HCT116 (cell line): ENCODE data around the gene ASIC1. TPM values are rescaled to one million over a fixed set of nuclear protein-coding genes. Genes with fewer than 3 reads are reported as not detected.

Source experiments
- ATAC-seq: fragments of 200-7000 bp; cut with Tn5 transposase; 2 replicates; pipeline ENCODE4 v1.9.1; 2020; ENCODE audit warnings: mild to moderate bottlenecking, moderate library complexity
- BruUV-seq: library from RNA; stranded (reverse); fragments of 400-500 nt; replicated peaks from 2 replicates; lab custom pipeline; 2021; lab: Mats Ljungman, UMichigan
- CTCF ChIA-PET: fragments of 300-600 bp; sonication (Branson Sonifier 250); formaldehyde crosslinking; loops from one replicate; lab custom pipeline; 2021; ENCODE audit warnings: antibody characterized with exemption; lab: Charles Lee
- POLR2A ChIA-PET: fragments of 300-600, 350-600 bp; sonication (Branson Sonifier 250); formaldehyde crosslinking; loops from one replicate; lab custom pipeline; 2021; ENCODE audit warnings: antibody characterized with exemption; lab: Charles Lee
- RAD21 ChIA-PET, 2 experiments: fragments of 300-600 bp; sonication (Branson Sonifier 250); formaldehyde crosslinking; loops; one replicate each; lab custom pipeline; 2023; ENCODE audit warnings: low total read pairs in 2 of 2; ENCODE audit not compliant: uncharacterized antibody in 2 of 2, unreplicated experiment in 2 of 2, low non-redundant PET in 1 of 2; lab: Charles Lee
- DNase-seq: peaks from one replicate; pipeline ENCODE4 v3.0.0-alpha.2; 2010; ENCODE audit warnings: low read depth, low spot score
- H2AFZ ChIP-seq: fragments of 200-600 bp; shearing (Covaris generic), sonication (generic); 2 replicates; pipeline ENCODE4 v1.6.1; 2017; ENCODE audit warnings: low read depth, mixed run types, mixed read lengths, antibody characterized with exemption, low read length; ENCODE audit not compliant: poor library complexity, severe bottlenecking
- H3K27ac ChIP-seq: 2 replicates; pipeline ENCODE4 v1.5.1; 2012; ENCODE audit warnings: low read depth, low read length
- H3K27me3 ChIP-seq: fragments of 200-600 bp; sonication (generic); 2 replicates; pipeline ENCODE4 v1.6.1; 2016; ENCODE audit warnings: mixed run types, low read length, mixed read lengths; ENCODE audit not compliant: insufficient read depth
- H3K36me3 ChIP-seq, 2 experiments: fragments of 200-500 bp in 1 of 2; fragments of 200-600 bp in 1 of 2; sonication (Bioruptor generic) in 1 of 2; sonication (generic) in 1 of 2; 2 replicates each; pipeline versions ENCODE4 v1.5.1 to v1.6.1; 2014 to 2016; ENCODE audit warnings: low read length in 2 of 2, inconsistent platforms in 1 of 2, mixed read lengths in 1 of 2, mixed run types in 1 of 2; ENCODE audit not compliant: insufficient read depth in 2 of 2, control insufficient read depth in 1 of 2
- H3K4me1 ChIP-seq, 2 experiments: fragments of 200-600 bp in 1 of 2; sonication (generic) in 1 of 2; 2 replicates each; pipeline versions ENCODE4 v1.5.1 to v1.6.1; 2012 to 2017; ENCODE audit warnings: low read length in 2 of 2, inconsistent platforms in 1 of 2, mild to moderate bottlenecking in 1 of 2, mixed read lengths in 1 of 2, mixed run types in 1 of 2, moderate library complexity in 1 of 2; ENCODE audit not compliant: insufficient read depth in 2 of 2, control insufficient read depth in 1 of 2
- H3K4me2 ChIP-seq: fragments of 200-600 bp; sonication (generic); 2 replicates; pipeline ENCODE4 v1.6.1; 2017; ENCODE audit warnings: mixed run types, low read length, mixed read lengths
- H3K4me3 ChIP-seq, 2 experiments: fragments of 200-600 bp in 1 of 2; sonication (generic) in 1 of 2; replicated peaks in 1 of 2; 2 replicates each; pipeline ENCODE4 v1.5.1; 2011 to 2016; ENCODE audit warnings: low read length in 2 of 2, control low read depth in 1 of 2, low read depth in 1 of 2, mild to moderate bottlenecking in 1 of 2, mixed read lengths in 1 of 2, mixed run types in 1 of 2
- H3K79me2 ChIP-seq: fragments of 200-600 bp; sonication (generic); 2 replicates; pipeline ENCODE4 v1.6.1; 2017; ENCODE audit warnings: mild to moderate bottlenecking, mixed run types, low read length, moderate library complexity, mixed read lengths; ENCODE audit not compliant: insufficient read depth
- H3K9ac ChIP-seq: fragments of 200-600 bp; sonication (generic); 2 replicates; pipeline ENCODE4 v1.6.1; 2016; ENCODE audit warnings: low read length, mixed read lengths
- H3K9me2 ChIP-seq: fragments of 200-600 bp; sonication (generic), shearing (Covaris generic); 2 replicates; pipeline ENCODE4 v1.6.1; 2017; ENCODE audit warnings: mixed run types, mild to moderate bottlenecking, moderate library complexity; ENCODE audit not compliant: insufficient read depth
- H3K9me3 ChIP-seq, 2 experiments: fragments of 200-500 bp in 1 of 2; fragments of 200-600 bp in 1 of 2; sonication (Bioruptor generic) in 1 of 2; sonication (generic) in 1 of 2; 2 replicates each; pipeline ENCODE4 v1.6.1; 2014 to 2017; ENCODE audit warnings: low read length in 2 of 2, mixed read lengths in 2 of 2, inconsistent platforms in 1 of 2, low read depth in 1 of 2, mild to moderate bottlenecking in 1 of 2, mixed run types in 1 of 2, moderate library complexity in 1 of 2; ENCODE audit not compliant: control insufficient read depth in 1 of 2, insufficient read depth in 1 of 2
- H4K20me1 ChIP-seq: fragments of 200-600 bp; sonication (generic), shearing (Covaris generic); 2 replicates; pipeline ENCODE4 v1.6.1; 2017; ENCODE audit warnings: mixed run types, mild to moderate bottlenecking, moderate library complexity; ENCODE audit not compliant: insufficient read depth
- ATF3 ChIP-seq: IDR thresholded peaks from 2 replicates; pipeline ENCODE4 v1.6.1; 2012
- POLR2AphosphoS5 ChIP-seq: IDR thresholded peaks from 2 replicates; pipeline ENCODE4 v1.6.1; 2011; ENCODE audit warnings: mild to moderate bottlenecking, low read depth, low read length, moderate library complexity
- RAD21 ChIP-seq: IDR thresholded peaks from 2 replicates; pipeline ENCODE4 v1.6.1; 2012; ENCODE audit warnings: low read depth, mild to moderate bottlenecking
- SIN3A ChIP-seq: IDR thresholded peaks from 2 replicates; pipeline ENCODE4 v1.6.1; 2012; ENCODE audit warnings: low read depth
- ZNF274 ChIP-seq: fragments of 200-500 bp; sonication (Bioruptor generic); IDR thresholded peaks from 2 replicates; pipeline ENCODE4 v1.6.1; 2014; ENCODE audit warnings: mild to moderate bottlenecking, low read depth, low read length, inconsistent platforms
- intact Hi-C: fragments of 100-400 bp; cut with micrococcal nuclease; formaldehyde crosslinking; loops from 2 replicates; pipeline ENCODE4 v1.10.0; 2022
- total RNA-seq: library from RNA; stranded (reverse); gene quantifications from one replicate; pipeline ENCODE4 v1.2.1, GENCODE V29; 2021; ENCODE audit not compliant: unreplicated experiment
- TF ChIP-seq, protein P1 (sequence below): IDR thresholded peaks from 2 replicates; pipeline ENCODE4 v1.6.1; 2012; ENCODE audit warnings: low read depth
- TF ChIP-seq, protein P2 (sequence below): IDR thresholded peaks from 2 replicates; pipeline ENCODE4 v1.6.1; 2011; ENCODE audit warnings: mild to moderate bottlenecking, low read length, moderate library complexity; ENCODE audit not compliant: insufficient replicate concordance; ENCODE audit errors: extremely low read depth

Gene ASIC1
- total RNA-seq, 1 experiment from 2014 or later: 28.9 TPM

GRCh38 chr12:50069539-50069938 is 12.1 kb downstream of the ASIC1 start:
- no TSS peak for BruUV-seq
- ATAC-seq (no peak), DNase-seq (no peak)
- H3K4me2 ChIP-seq: no peak overlapping the region
- ChIA-PET CTCF (interaction anchor here (1.0 to 3.3 kb wide), 5 partner anchors 19 to 328 kb away, joined by 3 to 65 read pairs (median 7); partner anchors contain the start of gene TMBIM6), RAD21 (interaction anchor here in 1 of 2 experiments (1.9 kb wide), 1 partner anchor 102 kb away, joined by 6 read pairs; no protein-coding TSS in a partner anchor), POLR2A (no interaction called here)
- 0 out of 4 replicates have a peak, but pooled peaks cover 0 to 2% of the 10 kb centered on the region in 2 experiments for H3K36me3 ChIP-seq
- TF ChIP-seq ZNF274 (no peak), ATF3 (no peak), RAD21 (no peak), POLR2AphosphoS5 (no peak), SIN3A (no peak)
- TF ChIP-seq, protein P1, sequence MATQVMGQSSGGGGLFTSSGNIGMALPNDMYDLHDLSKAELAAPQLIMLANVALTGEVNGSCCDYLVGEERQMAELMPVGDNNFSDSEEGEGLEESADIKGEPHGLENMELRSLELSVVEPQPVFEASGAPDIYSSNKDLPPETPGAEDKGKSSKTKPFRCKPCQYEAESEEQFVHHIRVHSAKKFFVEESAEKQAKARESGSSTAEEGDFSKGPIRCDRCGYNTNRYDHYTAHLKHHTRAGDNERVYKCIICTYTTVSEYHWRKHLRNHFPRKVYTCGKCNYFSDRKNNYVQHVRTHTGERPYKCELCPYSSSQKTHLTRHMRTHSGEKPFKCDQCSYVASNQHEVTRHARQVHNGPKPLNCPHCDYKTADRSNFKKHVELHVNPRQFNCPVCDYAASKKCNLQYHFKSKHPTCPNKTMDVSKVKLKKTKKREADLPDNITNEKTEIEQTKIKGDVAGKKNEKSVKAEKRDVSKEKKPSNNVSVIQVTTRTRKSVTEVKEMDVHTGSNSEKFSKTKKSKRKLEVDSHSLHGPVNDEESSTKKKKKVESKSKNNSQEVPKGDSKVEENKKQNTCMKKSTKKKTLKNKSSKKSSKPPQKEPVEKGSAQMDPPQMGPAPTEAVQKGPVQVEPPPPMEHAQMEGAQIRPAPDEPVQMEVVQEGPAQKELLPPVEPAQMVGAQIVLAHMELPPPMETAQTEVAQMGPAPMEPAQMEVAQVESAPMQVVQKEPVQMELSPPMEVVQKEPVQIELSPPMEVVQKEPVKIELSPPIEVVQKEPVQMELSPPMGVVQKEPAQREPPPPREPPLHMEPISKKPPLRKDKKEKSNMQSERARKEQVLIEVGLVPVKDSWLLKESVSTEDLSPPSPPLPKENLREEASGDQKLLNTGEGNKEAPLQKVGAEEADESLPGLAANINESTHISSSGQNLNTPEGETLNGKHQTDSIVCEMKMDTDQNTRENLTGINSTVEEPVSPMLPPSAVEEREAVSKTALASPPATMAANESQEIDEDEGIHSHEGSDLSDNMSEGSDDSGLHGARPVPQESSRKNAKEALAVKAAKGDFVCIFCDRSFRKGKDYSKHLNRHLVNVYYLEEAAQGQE: no peak
- TF ChIP-seq, protein P2, sequence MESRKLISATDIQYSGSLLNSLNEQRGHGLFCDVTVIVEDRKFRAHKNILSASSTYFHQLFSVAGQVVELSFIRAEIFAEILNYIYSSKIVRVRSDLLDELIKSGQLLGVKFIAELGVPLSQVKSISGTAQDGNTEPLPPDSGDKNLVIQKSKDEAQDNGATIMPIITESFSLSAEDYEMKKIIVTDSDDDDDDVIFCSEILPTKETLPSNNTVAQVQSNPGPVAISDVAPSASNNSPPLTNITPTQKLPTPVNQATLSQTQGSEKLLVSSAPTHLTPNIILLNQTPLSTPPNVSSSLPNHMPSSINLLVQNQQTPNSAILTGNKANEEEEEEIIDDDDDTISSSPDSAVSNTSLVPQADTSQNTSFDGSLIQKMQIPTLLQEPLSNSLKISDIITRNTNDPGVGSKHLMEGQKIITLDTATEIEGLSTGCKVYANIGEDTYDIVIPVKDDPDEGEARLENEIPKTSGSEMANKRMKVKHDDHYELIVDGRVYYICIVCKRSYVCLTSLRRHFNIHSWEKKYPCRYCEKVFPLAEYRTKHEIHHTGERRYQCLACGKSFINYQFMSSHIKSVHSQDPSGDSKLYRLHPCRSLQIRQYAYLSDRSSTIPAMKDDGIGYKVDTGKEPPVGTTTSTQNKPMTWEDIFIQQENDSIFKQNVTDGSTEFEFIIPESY: no peak
- no peaks in the 10 kb centered on the region for H3K79me2 ChIP-seq
- no peaks in the 10 kb centered on the region for H3K9me2 ChIP-seq
- H3K4me3 ChIP-seq: no peak overlapping the region
- intact Hi-C loops: no loop called here
- H3K27me3 ChIP-seq: no peaks in the 10 kb centered on the region
- no peaks in the 10 kb centered on the region for H4K20me1 ChIP-seq
- no peak overlapping the region for H2AFZ ChIP-seq
- peaks cover 0 to 19% of the 10 kb centered on the region in 2 experiments; a peak in 1 of 4 replicates for H3K4me1 ChIP-seq
- H3K9me3 ChIP-seq: no peaks in the 10 kb centered on the region
- no peak overlapping the region for H3K27ac ChIP-seq
- no peak overlapping the region for H3K9ac ChIP-seq
